Right hindlimb (tissue), 1 donor: ENCODE data around the gene DIAPH2.
"Not testable (repeated sequence)": the region's sequence is repeated elsewhere in the genome, so short reads cannot be mapped to it uniquely, and the experiment has no call there.

Source experiments
- DNase-seq: peaks from one replicate; pipeline ENCODE4 v3.0.0-alpha.2; 2018

The DIAPH2 gene

GRCh38 chrX:96684339-96685209 is at the start of gene DIAPH2:
Gene DIAPH2 (plus strand): TSS chrX:96684842.
- DNase-seq: peak; percentile 80

- DNase-seq: no peak
Measured at GRCh38 chrX:96650023-96650422, 34.6 kb upstream of the DIAPH2 start.

GRCh38 chrX:96655947-96656623 is 28.6 kb upstream of the DIAPH2 start:
- no peak for DNase-seq

GRCh38 chrX:96682516-96682915 is 2.1 kb upstream of the DIAPH2 start:
- DNase-seq: no peak

- DNase-seq: no peak
Measured at GRCh38 chrX:96683997-96684338, 674 bp upstream of the DIAPH2 start.

- peak; percentile 56 for DNase-seq
Measured at GRCh38 chrX:96685210-96686099, 813 bp downstream of the DIAPH2 start.

- DNase-seq: no peak
Measured at GRCh38 chrX:96687776-96688175, 3.1 kb downstream of the DIAPH2 start.

- no peak for DNase-seq
Measured at GRCh38 chrX:96688789-96689188, 4.1 kb downstream of the DIAPH2 start.

- no peak for DNase-seq
Measured at GRCh38 chrX:96689991-96690390, 5.3 kb downstream of the DIAPH2 start.

GRCh38 chrX:96692454-96692853 is 7.8 kb downstream of the DIAPH2 start:
- DNase-seq: no peak

GRCh38 chrX:96692890-96693289 is 8.2 kb downstream of the DIAPH2 start:
- DNase-seq: no peak

GRCh38 chrX:96693407-96693806 is 8.8 kb downstream of the DIAPH2 start:
- DNase-seq: no peak

- DNase-seq: no peak
Measured at GRCh38 chrX:96696462-96696861, 11.8 kb downstream of the DIAPH2 start.

- no peak for DNase-seq
Measured at GRCh38 chrX:96700625-96701024, 16.0 kb downstream of the DIAPH2 start.

GRCh38 chrX:96703379-96703778 is 18.7 kb downstream of the DIAPH2 start:
- DNase-seq: no peak

GRCh38 chrX:96703816-96704215 is 19.2 kb downstream of the DIAPH2 start:
- no peak for DNase-seq

GRCh38 chrX:96704629-96705028 is 20.0 kb downstream of the DIAPH2 start:
- DNase-seq: no peak

- no peak for DNase-seq
Measured at GRCh38 chrX:96705905-96706304, 21.3 kb downstream of the DIAPH2 start.

GRCh38 chrX:96707804-96708203 is 23.2 kb downstream of the DIAPH2 start:
- no peak for DNase-seq

GRCh38 chrX:96710031-96710430 is 25.4 kb downstream of the DIAPH2 start:
- no peak for DNase-seq

- no peak for DNase-seq
Measured at GRCh38 chrX:96713303-96713702, 28.7 kb downstream of the DIAPH2 start.

GRCh38 chrX:96714393-96714792 is 29.8 kb downstream of the DIAPH2 start:
- DNase-seq: not testable (repeated sequence)

GRCh38 chrX:96715481-96715880 is 30.8 kb downstream of the DIAPH2 start:
- no peak for DNase-seq
